IMR-90 (cell line): ENCODE measurements around the gene TMCC1. TPM values are rescaled to one million over a fixed set of nuclear protein-coding genes. Genes with fewer than 3 reads are reported as not detected.
"Not testable (repeated sequence)": the region's sequence is repeated elsewhere in the genome, so short reads cannot be mapped to it uniquely, and the experiment has no call there.

Experiments
- ATAC-seq: fragments of 200-7000 bp; cut with Tn5 transposase; 2 replicates; pipeline ENCODE4 v1.9.1; 2020; ENCODE audit warnings: low read depth, mild to moderate bottlenecking, moderate library complexity
- BruUV-seq: library from RNA; stranded (reverse); fragments of 400-500 nt; replicated peaks from 2 replicates; lab custom pipeline; 2021; lab: Mats Ljungman, UMichigan
- CTCF ChIA-PET: fragments of 300-600 bp; formaldehyde crosslinking; extraction: SDS; loops from one replicate; lab custom pipeline; 2021; ENCODE audit warnings: antibody characterized with exemption; lab: Yijun Ruan, JAX
- POLR2A ChIA-PET: fragments of 300-600 bp; sonication (Branson Sonifier 250); formaldehyde crosslinking; loops from one replicate; lab custom pipeline; 2022; ENCODE audit warnings: antibody characterized with exemption; ENCODE audit not compliant: unreplicated experiment; lab: Charles Lee
- DNase-seq: peaks from one replicate; pipeline ENCODE4 v3.0.0; 2013
- H2AFZ ChIP-seq: replicated peaks from 2 replicates; pipeline ENCODE3; 2013; ENCODE audit warnings: low read length, mild to moderate bottlenecking; ENCODE audit not compliant: poor library complexity
- H2AK5ac ChIP-seq: 2 replicates; pipeline ENCODE4 v1.6.1; 2013; ENCODE audit warnings: low read depth, low read length, inconsistent platforms
- H2AK9ac ChIP-seq: replicated peaks from 2 replicates; pipeline ENCODE3; 2013; ENCODE audit warnings: mild to moderate bottlenecking, low read depth, low read length, moderate library complexity; ENCODE audit not compliant: poor library complexity
- H2BK120ac ChIP-seq: 2 replicates; pipeline ENCODE4 v1.6.1; 2013; ENCODE audit warnings: low read depth, low read length, inconsistent platforms
- H2BK15ac ChIP-seq: 3 replicates; pipeline ENCODE4 v1.6.1; 2013; ENCODE audit warnings: low read depth, low read length, inconsistent platforms
- H2BK20ac ChIP-seq: 2 replicates; pipeline ENCODE4 v1.6.1; 2013; ENCODE audit warnings: low read depth, mild to moderate bottlenecking, inconsistent platforms, low read length, moderate library complexity
- H2BK5ac ChIP-seq: 2 replicates; pipeline ENCODE4 v1.6.1; 2013; ENCODE audit warnings: mild to moderate bottlenecking, low read depth, low read length, inconsistent platforms; ENCODE audit not compliant: poor library complexity, severe bottlenecking
- H3K14ac ChIP-seq: replicated peaks from 2 replicates; pipeline ENCODE4 v1.6.1; 2013; ENCODE audit warnings: low read depth, low read length, inconsistent platforms
- H3K18ac ChIP-seq: 2 replicates; pipeline ENCODE4 v1.6.1; 2013; ENCODE audit warnings: low read depth, low read length, control low read depth
- H3K23ac ChIP-seq: 2 replicates; pipeline ENCODE4 v1.6.1; 2013; ENCODE audit warnings: low read depth, low read length, inconsistent platforms
- H3K27ac ChIP-seq: 2 replicates; pipeline ENCODE4 v1.5.1; 2013; ENCODE audit warnings: mild to moderate bottlenecking, control low read depth, low read length; ENCODE audit not compliant: insufficient read depth
- H3K27me3 ChIP-seq: 2 replicates; pipeline ENCODE4 v1.6.1; 2013; ENCODE audit warnings: low read length; ENCODE audit not compliant: control insufficient read depth, insufficient read depth
- H3K36me3 ChIP-seq: 2 replicates; pipeline ENCODE4 v1.6.1; 2013; ENCODE audit warnings: low read length, mixed read lengths; ENCODE audit not compliant: control insufficient read depth, insufficient read depth
- H3K4ac ChIP-seq: 2 replicates; pipeline ENCODE4 v1.6.1; 2013; ENCODE audit warnings: low read depth, low read length, inconsistent platforms
- H3K4me1 ChIP-seq: 2 replicates; pipeline ENCODE4 v1.6.1; 2013; ENCODE audit warnings: low read length, mixed read lengths; ENCODE audit not compliant: control insufficient read depth, insufficient read depth
- H3K4me2 ChIP-seq: 2 replicates; pipeline ENCODE4 v1.6.1; 2013; ENCODE audit warnings: low read depth, mild to moderate bottlenecking, control low read depth, low read length, moderate library complexity
- H3K4me3 ChIP-seq: 2 replicates; pipeline ENCODE4 v1.5.1; 2013; ENCODE audit warnings: low read depth, mild to moderate bottlenecking, control low read depth, low read length, moderate library complexity; ENCODE audit not compliant: insufficient read depth
- H3K56ac ChIP-seq: 2 replicates; pipeline ENCODE4 v1.6.1; 2013; ENCODE audit warnings: low read length, inconsistent platforms; ENCODE audit not compliant: insufficient read depth; ENCODE audit errors: extremely low read depth
- H3K79me1 ChIP-seq, 2 experiments: 2 replicates each; pipeline ENCODE4 v1.6.1; 2013; ENCODE audit warnings: low read length in 2 of 2, inconsistent platforms in 1 of 2, low read depth in 1 of 2
- H3K9ac ChIP-seq: 2 replicates; pipeline ENCODE4 v1.6.1; 2013; ENCODE audit warnings: low read depth, low read length, control low read depth
- H3K9me1 ChIP-seq: 2 replicates; pipeline ENCODE4 v1.6.1; 2013; ENCODE audit warnings: low read length, inconsistent platforms; ENCODE audit not compliant: insufficient read depth
- H3K9me3 ChIP-seq: 2 replicates; pipeline ENCODE4 v1.6.1; 2013; ENCODE audit warnings: low read length; ENCODE audit not compliant: control insufficient read depth, insufficient read depth
- H4K20me1 ChIP-seq: 2 replicates; pipeline ENCODE4 v1.6.1; 2013; ENCODE audit warnings: low read length, inconsistent platforms; ENCODE audit not compliant: insufficient read depth
- H4K5ac ChIP-seq: 2 replicates; pipeline ENCODE4 v1.6.1; 2013; ENCODE audit warnings: mild to moderate bottlenecking, low read depth, low read length, control low read depth
- H4K8ac ChIP-seq, 2 experiments: 2 replicates each; pipeline ENCODE4 v1.6.1; 2013; ENCODE audit warnings: low read depth in 2 of 2, low read length in 2 of 2, control low read depth in 1 of 2, inconsistent platforms in 1 of 2
- H4K91ac ChIP-seq: 2 replicates; pipeline ENCODE4 v1.6.1; 2013; ENCODE audit warnings: low read depth, low read length, inconsistent platforms; ENCODE audit not compliant: insufficient read depth
- WGBS, 2 experiments: methylation state at CpG; one replicate each; pipeline versions ENCODE4 v1.1.5 to v1.1.7; 2013; ENCODE audit warnings: missing lambda C conversion rate in 2 of 2; ENCODE audit not compliant: insufficient read length in 1 of 2; ENCODE audit errors: extremely low coverage in 2 of 2; 5-methylcytosine and 5-hydroxymethylcytosine counted together
- dilution Hi-C: fragments of 300-500 bp; cut with HindIII; formaldehyde crosslinking; loops from one replicate; pipeline ENCODE4 v1.14.3; 2018; ENCODE audit warnings: low sequenced_read_pairs; ENCODE audit not compliant: unreplicated experiment
- in situ Hi-C: fragments of 300-500 bp; cut with MboI; formaldehyde crosslinking; loops from 3 replicates; pipeline ENCODE4 v1.14.3; 2019; ENCODE audit warnings: low sequenced_read_pairs, inconsistent platforms, mixed read lengths
- intact Hi-C: fragments of 100-400 bp; cut with micrococcal nuclease; formaldehyde crosslinking; loops from 2 replicates; pipeline ENCODE4 v1.10.0; 2022
- polyA plus RNA-seq, 3 experiments: library from polyadenylated mRNA; depleted of rRNA; stranded (reverse); fragments of >200 nt; gene quantifications; 2 replicates each; pipeline ENCODE4 v1.2.3, GENCODE V29; 2012; ENCODE audit warnings: low replicate concordance in 1 of 3
- total RNA-seq: library from RNA; depleted of rRNA; stranded (reverse); fragments of >200 nt; gene quantifications from 2 replicates; pipeline ENCODE4 v1.2.3, GENCODE V29; 2012

The TMCC1 gene
- total and polyA plus RNA-seq, 2 of the 4 experiments (the other 2 are of a cell fraction), result 5.0 to 7.3 TPM

GRCh38 chr3:129874479-129874878, 19.0 kb downstream of the TMCC1 start:
- intact Hi-C loops, H4K20me1 ChIP-seq, H3K4me1 ChIP-seq, H2BK15ac ChIP-seq, ATAC-seq, H4K5ac ChIP-seq, H3K9me1 ChIP-seq, dilution Hi-C loops, H3K9me3 ChIP-seq, H3K14ac ChIP-seq, H3K27me3 ChIP-seq, H4K8ac ChIP-seq, H2BK120ac ChIP-seq, H2BK20ac ChIP-seq, H3K27ac ChIP-seq, H4K91ac ChIP-seq, H3K18ac ChIP-seq, in situ Hi-C loops, H3K9ac ChIP-seq, H3K4me2 ChIP-seq, H3K79me1 ChIP-seq, CTCF ChIA-PET, H3K56ac ChIP-seq, H3K23ac ChIP-seq, POLR2A ChIA-PET, H2AK9ac ChIP-seq, H2AK5ac ChIP-seq, H2BK5ac ChIP-seq, DNase-seq, H3K4me3 ChIP-seq, H2AFZ ChIP-seq, BruUV-seq, H3K4ac ChIP-seq: not testable (repeated sequence)
- 60% methylated on average over 1 of the region's 2 CpGs; no CpG with 5 or more reads in 1 of the 2 experiments for WGBS, 2 experiments
- peaks cover 11% of the 10 kb centered on the region for H3K36me3 ChIP-seq
